Limb (tissue), 2 donors: Measurements from ENCODE around the gene EGFL7.

Experiments
- DNase-seq, 2 donors: peaks; one replicate each; pipeline ENCODE4 v3.0.0-alpha.2; 2016; ENCODE audit errors: extremely low spot score in 2 of 2

The EGFL7 gene

GRCh38 chr9:136658849-136659535 lies 3.7 kb upstream of the EGFL7 start:
- DNase-seq = peak in 1 of 2 donors; percentile 32

- DNase-seq = peak in 1 of 2 donors; percentile 27
Measured at GRCh38 chr9:136659861-136660784, 2.6 kb upstream of the EGFL7 start.

GRCh38 chr9:136660971-136661550 lies 1.7 kb upstream of the EGFL7 start:
- DNase-seq = no peak

- no peak for DNase-seq
Measured at GRCh38 chr9:136661641-136662325, 933 bp upstream of the EGFL7 start.

- DNase-seq = no peak
Measured at GRCh38 chr9:136662326-136662655, 425 bp upstream of the EGFL7 start.

GRCh38 chr9:136664000-136664915 lies 1.5 kb downstream of the EGFL7 start:
- DNase-seq = no peak

- no peak for DNase-seq
Measured at GRCh38 chr9:136665111-136665703, 2.5 kb downstream of the EGFL7 start.

GRCh38 chr9:136665704-136666371 lies 3.1 kb downstream of the EGFL7 start:
- no peak for DNase-seq

- no peak for DNase-seq
Measured at GRCh38 chr9:136666372-136667213, 3.9 kb downstream of the EGFL7 start.

GRCh38 chr9:136667214-136667939 lies 4.7 kb downstream of the EGFL7 start:
- no peak for DNase-seq

- no peak for DNase-seq
Measured at GRCh38 chr9:136667940-136668760, 5.4 kb downstream of the EGFL7 start.

- no peak for DNase-seq
Measured at GRCh38 chr9:136668983-136669790, 6.5 kb downstream of the EGFL7 start.

GRCh38 chr9:136669791-136670464 lies 7.2 kb downstream of the EGFL7 start:
- DNase-seq = no peak

- no peak for DNase-seq
Measured at GRCh38 chr9:136670576-136671253, 8.0 kb downstream of the EGFL7 start.

- no peak for DNase-seq
Measured at GRCh38 chr9:136671254-136671614, 8.5 kb downstream of the EGFL7 start.
